Breast epithelium (tissue), 4 donors: ENCODE measurements around the gene PEAK1. TPM values are rescaled to one million over a fixed set of nuclear protein-coding genes. Genes with fewer than 3 reads are reported as not detected.

Experiments
- DNase-seq, 2 donors: peaks; one replicate each; pipeline ENCODE4 v3.0.0-alpha.2; 2019; ENCODE audit warnings: low spot score in 2 of 2
- H3K27ac ChIP-seq, 2 donors: fragments of 200-600 bp; sonication (generic) in 1 of 2; one replicate each; pipeline ENCODE4 v1.5.1; 2016 to 2019; ENCODE audit warnings: mild to moderate bottlenecking in 1 of 2
- H3K27me3 ChIP-seq, 2 donors: fragments of 200-600 bp; sonication (generic) in 1 of 2; one replicate each; pipeline versions ENCODE4 v1.5.1 to v1.6.0; 2017 to 2019; ENCODE audit warnings: control low read depth in 1 of 2, mild to moderate bottlenecking in 1 of 2
- H3K36me3 ChIP-seq: fragments of 200-600 bp; one replicate; pipeline ENCODE4 v1.5.1; 2019
- H3K4me1 ChIP-seq, 2 donors: fragments of 200-600 bp; sonication (generic); one replicate each; pipeline ENCODE4 v1.5.1; 2016 to 2019; ENCODE audit warnings: control low read depth in 1 of 2
- H3K4me3 ChIP-seq, 3 donors: fragments of 200-600 bp; sonication (generic); 1 replicate in 2 of 3; 2 replicates in 1 of 3; pipeline ENCODE4 v1.5.1; 2016 to 2019; ENCODE audit warnings: mild to moderate bottlenecking in 3 of 3, moderate library complexity in 2 of 3
- H3K9me3 ChIP-seq, 2 donors: fragments of 200-600 bp; sonication (generic) in 1 of 2; one replicate each; pipeline ENCODE4 v1.5.1; 2016 to 2019; ENCODE audit warnings: control low read depth in 1 of 2
- POLR2A ChIP-seq: fragments of 450-650 bp; IDR thresholded peaks from one replicate; pipeline ENCODE4 v1.6.1; 2016; ENCODE audit warnings: antibody characterized with exemption, mild to moderate bottlenecking, moderate library complexity
- POLR2AphosphoS5 ChIP-seq, 3 donors: sonication (generic); formaldehyde crosslinking; IDR thresholded peaks; one replicate each; pipeline ENCODE4 v1.6.1; 2017; ENCODE audit warnings: antibody characterized with exemption in 3 of 3
- intact Hi-C: fragments of 100-400 bp; cut with DNase I; formaldehyde crosslinking; loops from one replicate; pipeline ENCODE4 v1.15.1; 2023; ENCODE audit warnings: low total_unique reads
- total RNA-seq, 3 donors: library from RNA; depleted of rRNA; stranded (reverse); fragments of >200 nt; gene quantifications; one replicate each; pipeline ENCODE4 v1.1.0, GENCODE V29; 2016
- TF ChIP-seq, protein P1 (sequence below), 3 donors: fragments of 450-650 bp; IDR thresholded peaks; one replicate each; pipeline ENCODE4 v1.5.1; 2016 to 2017; ENCODE audit warnings: antibody characterized with exemption in 3 of 3, mild to moderate bottlenecking in 3 of 3, moderate library complexity in 3 of 3

Gene PEAK1
- total RNA-seq, 3 donors from 2014 or later, result 48.5 to 99.5 (median 55.2) TPM

DNA sequence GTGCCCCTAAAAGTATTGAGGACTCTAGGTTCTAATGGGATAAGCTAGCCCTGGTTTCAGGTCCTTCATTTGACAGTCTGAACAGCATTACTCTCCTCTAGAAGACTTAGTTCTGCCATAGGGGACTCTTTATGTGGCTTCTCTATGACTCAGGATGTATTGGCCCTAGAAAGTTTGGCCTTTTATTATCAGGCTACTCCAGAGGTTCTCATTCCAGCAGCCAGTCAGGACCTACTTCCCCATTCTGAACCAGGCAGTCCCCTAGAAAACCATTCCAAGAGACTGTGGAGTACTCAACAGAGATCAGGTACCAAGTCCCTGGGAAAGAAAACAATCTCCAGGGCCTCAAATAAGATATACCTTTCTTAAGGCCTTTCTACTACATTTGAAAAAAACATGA, 191.1 kb downstream of the PEAK1 start:
- Histone ChIP-seq H3K27me3 (no peaks in the 10 kb centered on the region), H3K4me1 (no peaks in the 10 kb centered on the region), H3K9me3 (no peaks in the 10 kb centered on the region), H3K27ac (no peak overlapping the region), H3K4me3 (no peak overlapping the region), H3K36me3 (no peaks in the 10 kb centered on the region)
- no peak for DNase-seq
- intact Hi-C loops, result no loop called here
- no peak for TF ChIP-seq POLR2A
- TF ChIP-seq, protein P1, sequence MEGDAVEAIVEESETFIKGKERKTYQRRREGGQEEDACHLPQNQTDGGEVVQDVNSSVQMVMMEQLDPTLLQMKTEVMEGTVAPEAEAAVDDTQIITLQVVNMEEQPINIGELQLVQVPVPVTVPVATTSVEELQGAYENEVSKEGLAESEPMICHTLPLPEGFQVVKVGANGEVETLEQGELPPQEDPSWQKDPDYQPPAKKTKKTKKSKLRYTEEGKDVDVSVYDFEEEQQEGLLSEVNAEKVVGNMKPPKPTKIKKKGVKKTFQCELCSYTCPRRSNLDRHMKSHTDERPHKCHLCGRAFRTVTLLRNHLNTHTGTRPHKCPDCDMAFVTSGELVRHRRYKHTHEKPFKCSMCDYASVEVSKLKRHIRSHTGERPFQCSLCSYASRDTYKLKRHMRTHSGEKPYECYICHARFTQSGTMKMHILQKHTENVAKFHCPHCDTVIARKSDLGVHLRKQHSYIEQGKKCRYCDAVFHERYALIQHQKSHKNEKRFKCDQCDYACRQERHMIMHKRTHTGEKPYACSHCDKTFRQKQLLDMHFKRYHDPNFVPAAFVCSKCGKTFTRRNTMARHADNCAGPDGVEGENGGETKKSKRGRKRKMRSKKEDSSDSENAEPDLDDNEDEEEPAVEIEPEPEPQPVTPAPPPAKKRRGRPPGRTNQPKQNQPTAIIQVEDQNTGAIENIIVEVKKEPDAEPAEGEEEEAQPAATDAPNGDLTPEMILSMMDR (IDR thresholded peaks at IDR 0.05), result no peak
- TF ChIP-seq POLR2AphosphoS5 (IDR thresholded peaks at IDR 0.05), result no peak

- TF ChIP-seq, protein P1 (IDR thresholded peaks at IDR 0.05), result no peak
- TF ChIP-seq POLR2AphosphoS5 (IDR thresholded peaks at IDR 0.05), result no peak
- TF ChIP-seq POLR2A, result no peak
- intact Hi-C loops, result no loop called here
- Histone ChIP-seq H3K27ac (no peak overlapping the region), H3K27me3 (no peaks in the 10 kb centered on the region), H3K9me3 (no peaks in the 10 kb centered on the region), H3K4me1 (no peaks in the 10 kb centered on the region), H3K4me3 (no peak overlapping the region), H3K36me3 (no peaks in the 10 kb centered on the region)
- no peak for DNase-seq
These were observed 193.3 kb downstream of the PEAK1 start for GRCh38 chr15:77226652-77227051.

DNA sequence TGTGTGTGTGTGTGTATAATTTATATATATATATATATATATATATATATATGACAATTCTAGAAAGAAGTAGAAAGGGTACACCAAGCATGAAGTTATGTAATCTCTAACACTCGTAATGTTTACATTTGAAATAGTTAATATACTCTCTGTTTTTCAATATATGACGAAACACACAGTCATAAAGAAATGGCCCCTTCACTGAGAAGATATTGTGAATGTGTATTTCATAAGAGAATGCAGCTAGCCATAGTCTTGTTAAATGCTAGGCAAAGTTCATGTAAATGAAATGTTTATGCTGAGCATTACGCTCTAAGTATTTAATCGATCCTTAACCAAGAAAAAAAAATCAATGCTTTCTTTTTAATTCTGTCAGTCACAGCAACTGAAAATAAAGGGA, 194.3 kb downstream of the PEAK1 start:
- TF ChIP-seq POLR2A (no peak), POLR2AphosphoS5 (IDR thresholded peaks at IDR 0.05) (no peak)
- TF ChIP-seq, protein P1 (IDR thresholded peaks at IDR 0.05), result no peak
- DNase-seq, result no peak
- H3K4me3 ChIP-seq, result no peak overlapping the region
- H3K9me3 ChIP-seq, result no peaks in the 10 kb centered on the region
- intact Hi-C loops, result no loop called here
- no peaks in the 10 kb centered on the region for H3K27me3 ChIP-seq
- no peaks in the 10 kb centered on the region for H3K36me3 ChIP-seq
- H3K4me1 ChIP-seq, result no peaks in the 10 kb centered on the region
- no peak overlapping the region for H3K27ac ChIP-seq

- intact Hi-C loops, result no loop called here
- DNase-seq, result no peak
- no peaks in the 10 kb centered on the region for H3K36me3 ChIP-seq
- no peak overlapping the region for H3K4me3 ChIP-seq
- TF ChIP-seq POLR2AphosphoS5 (IDR thresholded peaks at IDR 0.05), result no peak
- TF ChIP-seq POLR2A, result no peak
- TF ChIP-seq, protein P1 (IDR thresholded peaks at IDR 0.05), result no peak
- H3K27ac ChIP-seq, result no peak overlapping the region
- no peaks in the 10 kb centered on the region for H3K27me3 ChIP-seq
- H3K4me1 ChIP-seq, result no peaks in the 10 kb centered on the region
- H3K9me3 ChIP-seq, result no peaks in the 10 kb centered on the region
These were observed 194.8 kb downstream of the PEAK1 start for GRCh38 chr15:77225088-77225487.

DNA sequence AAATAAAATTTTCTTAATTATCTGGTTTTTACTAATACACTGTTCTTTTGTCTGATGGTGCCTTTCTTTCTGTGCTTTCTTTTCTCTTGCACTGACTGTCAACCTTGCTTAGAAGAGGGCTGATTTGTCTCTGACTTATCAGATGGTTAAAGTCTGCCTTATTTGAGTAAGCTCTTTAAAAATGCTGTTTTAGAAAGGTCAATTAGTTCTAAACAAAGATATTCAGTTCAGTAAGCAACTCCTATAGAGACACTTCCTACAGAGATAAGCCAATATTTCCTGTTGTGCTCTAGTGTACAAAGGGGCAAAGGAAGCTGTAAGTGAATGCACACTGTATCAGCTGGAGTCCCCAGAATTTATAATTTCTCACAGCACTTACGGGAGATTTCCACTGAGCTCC, 195.6 kb downstream of the PEAK1 start:
- no peaks in the 10 kb centered on the region for H3K36me3 ChIP-seq
- H3K27ac ChIP-seq, result no peak overlapping the region
- H3K9me3 ChIP-seq, result no peaks in the 10 kb centered on the region
- TF ChIP-seq POLR2AphosphoS5 (IDR thresholded peaks at IDR 0.05) (no peak), POLR2A (no peak)
- TF ChIP-seq, protein P1 (IDR thresholded peaks at IDR 0.05), result no peak
- intact Hi-C loops, result no loop called here
- no peaks in the 10 kb centered on the region for H3K4me1 ChIP-seq
- DNase-seq, result no peak
- no peak overlapping the region for H3K4me3 ChIP-seq
- H3K27me3 ChIP-seq, result no peaks in the 10 kb centered on the region
